MCF 10A (cell line): ENCODE measurements around the gene PTBP3. TPM values are rescaled to one million over a fixed set of nuclear protein-coding genes. Genes with fewer than 3 reads are reported as not detected.

Experiments
- BruUV-seq: library from RNA; stranded (reverse); fragments of 400-500 nt; replicated peaks from 2 replicates; lab custom pipeline; 2021; lab: Mats Ljungman, UMichigan
- CTCF ChIA-PET: fragments of 300-600 bp; sonication (Branson Sonifier 250); formaldehyde crosslinking; extraction: SDS; loops from one replicate; lab custom pipeline; 2021; ENCODE audit warnings: antibody characterized with exemption, inconsistent platforms; lab: Yijun Ruan, JAX
- POLR2A ChIA-PET: fragments of 300-600, 350-650 bp; sonication (Branson Sonifier 250); formaldehyde crosslinking; extraction: SDS; loops from one replicate; lab custom pipeline; 2020; ENCODE audit warnings: antibody characterized with exemption, inconsistent platforms; lab: Yijun Ruan, JAX
- DNase-seq: peaks from one replicate; pipeline ENCODE4 v3.0.0-alpha.2; 2018; ENCODE audit not compliant: unreplicated experiment
- H3K27ac Mint-ChIP-seq: one replicate; pipeline ENCODE4 v1.8.0; 2022; ENCODE audit warnings: mild to moderate bottlenecking, low read depth, mixed read lengths; ENCODE audit not compliant: unreplicated experiment
- H3K27me3 Mint-ChIP-seq: one replicate; pipeline ENCODE4 v1.8.0; 2022; ENCODE audit warnings: mixed read lengths; ENCODE audit not compliant: insufficient read depth, unreplicated experiment
- H3K36me3 Mint-ChIP-seq: one replicate; pipeline ENCODE4 v1.8.0; 2022; ENCODE audit warnings: mild to moderate bottlenecking, moderate library complexity, mixed read lengths; ENCODE audit not compliant: insufficient read depth, unreplicated experiment
- H3K4me1 Mint-ChIP-seq: one replicate; pipeline ENCODE4 v1.8.0; 2022; ENCODE audit warnings: mixed read lengths; ENCODE audit not compliant: insufficient read depth, unreplicated experiment
- H3K4me3 Mint-ChIP-seq: one replicate; pipeline ENCODE4 v1.8.0; 2022; ENCODE audit warnings: mild to moderate bottlenecking, moderate library complexity, mixed read lengths; ENCODE audit not compliant: unreplicated experiment
- H3K9me3 Mint-ChIP-seq: one replicate; pipeline ENCODE4 v1.8.0; 2022; ENCODE audit warnings: mixed read lengths; ENCODE audit not compliant: unreplicated experiment
- CTCF ChIP-seq: fragments of 200-600 bp; IDR thresholded peaks from one replicate; pipeline ENCODE4 v1.8.0; 2022; ENCODE audit warnings: antibody characterized with exemption, mild to moderate bottlenecking; ENCODE audit not compliant: unreplicated experiment
- intact Hi-C: fragments of 100-400 bp; cut with micrococcal nuclease; formaldehyde crosslinking; loops from 2 replicates; pipeline ENCODE4 v1.14.1; 2022
- total RNA-seq: library from RNA; stranded (reverse); gene quantifications from 2 replicates; pipeline ENCODE4 v1.2.3, GENCODE V29; 2022

The PTBP3 gene
- total RNA-seq, 1 experiment from 2014 or later = 79.2 TPM

GRCh38 chr9:112239708-112240107 lies 93.7 kb downstream of the PTBP3 start:
- H3K4me1 Mint-ChIP-seq = peaks cover 12% of the 10 kb centered on the region
- intact Hi-C loops = no loop called here
- no peaks in the 10 kb centered on the region for H3K27me3 Mint-ChIP-seq
- H3K36me3 Mint-ChIP-seq = peaks cover 20% of the 10 kb centered on the region
- no TSS peak for BruUV-seq
- DNase-seq = no peak
- ChIA-PET POLR2A (no interaction called here), CTCF (no interaction called here)
- H3K27ac Mint-ChIP-seq = peak overlapping the region; percentile 24
- TF ChIP-seq CTCF = no peak
- no peaks in the 10 kb centered on the region for H3K9me3 Mint-ChIP-seq
- no peak overlapping the region for H3K4me3 Mint-ChIP-seq

GRCh38 chr9:112239284-112239683 lies 94.1 kb downstream of the PTBP3 start:
- peaks cover 14% of the 10 kb centered on the region for H3K4me1 Mint-ChIP-seq
- H3K27ac Mint-ChIP-seq = peak overlapping the region; percentile 24
- no peak for TF ChIP-seq CTCF
- H3K4me3 Mint-ChIP-seq = no peak overlapping the region
- no peaks in the 10 kb centered on the region for H3K27me3 Mint-ChIP-seq
- CTCF ChIA-PET = no interaction called here
- peaks cover 17% of the 10 kb centered on the region for H3K36me3 Mint-ChIP-seq
- BruUV-seq = no TSS peak
- DNase-seq = peak; percentile 35
- H3K9me3 Mint-ChIP-seq = no peaks in the 10 kb centered on the region
- intact Hi-C loops = no loop called here
- POLR2A ChIA-PET = interaction anchor here (0.8 to 1.1 kb wide), 2 partner anchors 94 to 1064 kb away, joined by 5 to 6 read pairs; partner anchors contain the start of gene PTBP3

GRCh38 chr9:112234779-112235178 lies 98.6 kb downstream of the PTBP3 start:
- ChIA-PET POLR2A (interaction anchor here (1.4 to 4.7 kb wide), 4 partner anchors 43 to 100 kb away, joined by 3 to 20 read pairs (median 4); partner anchors contain the start of gene PTBP3), CTCF (interaction anchor here (0.7 to 0.9 kb wide), 3 partner anchors 8 to 72 kb away, joined by 3 read pairs; no protein-coding TSS in a partner anchor)

GRCh38 chr9:112233769-112234168 lies 99.7 kb downstream of the PTBP3 start:
- Mint-ChIP-seq H3K4me3 (no peak overlapping the region), H3K27ac (peak overlapping the region; percentile 81), H3K36me3 (peaks cover 29% of the 10 kb centered on the region), H3K9me3 (no peaks in the 10 kb centered on the region), H3K4me1 (peaks cover 11% of the 10 kb centered on the region), H3K27me3 (no peaks in the 10 kb centered on the region)
- TF ChIP-seq CTCF = no peak
- ChIA-PET CTCF (no interaction called here), POLR2A (interaction anchor here (0.7 to 4.7 kb wide), 13 partner anchors 9 to 372 kb away, joined by 3 to 20 read pairs (median 4); partner anchors contain the start of gene PTBP3)
- BruUV-seq = no TSS peak
- intact Hi-C loops = loop anchor here (2.0 kb wide), 1 partner anchor 99 kb away; the partner anchor contains the start of gene PTBP3
- peak; percentile 87 for DNase-seq

More at GRCh38 chr9:112234779-112235178, 98.6 kb downstream of the PTBP3 start:
- no peaks in the 10 kb centered on the region for H3K9me3 Mint-ChIP-seq
- BruUV-seq = no TSS peak
- no peak for TF ChIP-seq CTCF
- no peak for DNase-seq
- no peaks in the 10 kb centered on the region for H3K27me3 Mint-ChIP-seq
- intact Hi-C loops = no loop called here
- no peak overlapping the region for H3K4me3 Mint-ChIP-seq
- H3K4me1 Mint-ChIP-seq = peaks cover 17% of the 10 kb centered on the region
- H3K36me3 Mint-ChIP-seq = peaks cover 19% of the 10 kb centered on the region
- H3K27ac Mint-ChIP-seq = no peak overlapping the region
